ENCODE results near the gene UVSSA.
"Not testable (repeated sequence)": the region's sequence is repeated elsewhere in the genome, so short reads cannot be mapped to it uniquely, and the experiment has no call there.

Gene UVSSA

GRCh38 chr4:1321946-1322650 lies 24.9 kb upstream of the UVSSA start:
- no peak for TF ChIP-seq CTCF (IDR thresholded peaks at IDR 0.05)
- peaks cover 25% of the 10 kb centered on the region for H3K9me3 Mint-ChIP-seq
- H3K27me3 Mint-ChIP-seq (ENCODE audit: low read depth, poor library complexity) = no peaks in the 10 kb centered on the region
- DNase-seq = no peak
- no peak overlapping the region for H3K4me3 Mint-ChIP-seq
- H3K36me3 Mint-ChIP-seq (ENCODE audit: low read depth) = peaks cover 59% of the 10 kb centered on the region
- H3K4me1 Mint-ChIP-seq = no peaks in the 10 kb centered on the region
- no peak overlapping the region for H3K27ac Mint-ChIP-seq

- Mint-ChIP-seq H3K4me1 (no peaks in the 10 kb centered on the region), H3K27ac (no peak overlapping the region), H3K36me3 (ENCODE audit: low read depth) (peaks cover 48% of the 10 kb centered on the region), H3K27me3 (ENCODE audit: low read depth, poor library complexity) (no peaks in the 10 kb centered on the region), H3K9me3 (peaks cover 21% of the 10 kb centered on the region), H3K4me3 (no peak overlapping the region)
- no peak for TF ChIP-seq CTCF (IDR thresholded peaks at IDR 0.05)
- no peak for DNase-seq
Measured at GRCh38 chr4:1323280-1323634, 23.8 kb upstream of the UVSSA start.

GRCh38 chr4:1323635-1324442 lies 23.2 kb upstream of the UVSSA start:
- H3K27ac Mint-ChIP-seq = no peak overlapping the region
- DNase-seq = no peak

GRCh38 chr4:1324443-1325175 lies 22.4 kb upstream of the UVSSA start:
- H3K27ac Mint-ChIP-seq; H3K4me1 Mint-ChIP-seq; DNase-seq; H3K4me3 Mint-ChIP-seq; H3K27me3 Mint-ChIP-seq (ENCODE audit: low read depth, poor library complexity): not testable (repeated sequence)
- peaks cover 34% of the 10 kb centered on the region for H3K36me3 Mint-ChIP-seq (ENCODE audit: low read depth)
- H3K9me3 Mint-ChIP-seq = peaks cover 11% of the 10 kb centered on the region

More at GRCh38 chr4:1323635-1324442, 23.2 kb upstream of the UVSSA start:
- H3K9me3 Mint-ChIP-seq = peaks cover 19% of the 10 kb centered on the region
- H3K27me3 Mint-ChIP-seq (ENCODE audit: low read depth, poor library complexity) = no peaks in the 10 kb centered on the region
- H3K4me3 Mint-ChIP-seq = no peak overlapping the region
- TF ChIP-seq CTCF (IDR thresholded peaks at IDR 0.05) = no peak
- peaks cover 42% of the 10 kb centered on the region for H3K36me3 Mint-ChIP-seq (ENCODE audit: low read depth)
- H3K4me1 Mint-ChIP-seq = no peaks in the 10 kb centered on the region

- Mint-ChIP-seq H3K9me3 (peaks cover 6% of the 10 kb centered on the region), H3K36me3 (ENCODE audit: low read depth) (peaks cover 29% of the 10 kb centered on the region), H3K4me1 (peaks cover under 1% of the 10 kb centered on the region), H3K4me3 (no peak overlapping the region), H3K27ac (no peak overlapping the region), H3K27me3 (ENCODE audit: low read depth, poor library complexity) (no peaks in the 10 kb centered on the region)
- DNase-seq = no peak
- TF ChIP-seq CTCF (IDR thresholded peaks at IDR 0.05) = no peak
Measured at GRCh38 chr4:1325176-1325480, 21.9 kb upstream of the UVSSA start.
